Non-pigmented ciliary epithelial cell (primary cell): Measurements from ENCODE around the gene GDF10.

Experiments
- DNase-seq: peaks from one replicate; pipeline ENCODE4 v3.0.0-alpha.2; 2010; ENCODE audit warnings: low read depth

Gene GDF10, protein sequence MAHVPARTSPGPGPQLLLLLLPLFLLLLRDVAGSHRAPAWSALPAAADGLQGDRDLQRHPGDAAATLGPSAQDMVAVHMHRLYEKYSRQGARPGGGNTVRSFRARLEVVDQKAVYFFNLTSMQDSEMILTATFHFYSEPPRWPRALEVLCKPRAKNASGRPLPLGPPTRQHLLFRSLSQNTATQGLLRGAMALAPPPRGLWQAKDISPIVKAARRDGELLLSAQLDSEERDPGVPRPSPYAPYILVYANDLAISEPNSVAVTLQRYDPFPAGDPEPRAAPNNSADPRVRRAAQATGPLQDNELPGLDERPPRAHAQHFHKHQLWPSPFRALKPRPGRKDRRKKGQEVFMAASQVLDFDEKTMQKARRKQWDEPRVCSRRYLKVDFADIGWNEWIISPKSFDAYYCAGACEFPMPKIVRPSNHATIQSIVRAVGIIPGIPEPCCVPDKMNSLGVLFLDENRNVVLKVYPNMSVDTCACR

GRCh38 chr10:47299611-47300428, at the start of gene GDF10:
Gene GDF10, plus strand, starts transcription at chr10:47300197. Its CDS starts 455 bp downstream, at chr10:47300652.
- no peak for DNase-seq

DNA sequence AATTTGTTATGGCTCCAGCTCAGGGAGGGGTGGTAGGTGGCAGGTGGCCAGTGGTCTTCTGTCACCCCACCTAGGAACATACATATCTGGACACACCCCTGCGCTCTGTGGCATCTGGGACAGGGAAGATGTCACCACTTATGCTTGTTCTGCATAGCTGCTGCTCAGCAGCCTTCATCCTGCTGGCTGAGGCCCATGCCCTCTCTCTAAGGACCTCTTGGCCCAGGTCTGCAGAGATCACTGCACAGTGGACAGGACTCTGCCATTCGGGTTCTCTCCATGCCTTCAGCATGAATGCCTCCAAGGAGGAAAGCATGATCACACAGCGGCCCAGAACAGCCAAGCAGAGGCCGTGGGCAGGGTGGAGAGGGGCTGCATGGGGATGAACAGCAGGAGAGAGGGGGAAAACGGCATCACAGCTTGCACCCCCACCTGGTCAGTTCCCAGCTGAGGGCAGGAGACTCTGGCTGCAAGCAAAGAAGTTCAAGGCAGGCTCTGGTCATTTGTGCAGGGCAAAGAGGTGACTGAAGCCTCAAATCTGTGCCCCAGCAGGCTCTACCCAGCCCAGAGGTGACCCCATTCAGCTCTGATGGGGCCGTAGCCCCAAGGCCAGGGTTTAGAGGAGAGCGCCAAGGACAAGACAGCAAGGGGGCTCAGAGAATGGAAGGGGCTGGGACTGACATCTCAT, 47.8 kb upstream of the GDF10 start:
- no peak for DNase-seq

- DNase-seq = no peak
These were observed 46.9 kb upstream of the GDF10 start for GRCh38 chr10:47253030-47253637.

DNA sequence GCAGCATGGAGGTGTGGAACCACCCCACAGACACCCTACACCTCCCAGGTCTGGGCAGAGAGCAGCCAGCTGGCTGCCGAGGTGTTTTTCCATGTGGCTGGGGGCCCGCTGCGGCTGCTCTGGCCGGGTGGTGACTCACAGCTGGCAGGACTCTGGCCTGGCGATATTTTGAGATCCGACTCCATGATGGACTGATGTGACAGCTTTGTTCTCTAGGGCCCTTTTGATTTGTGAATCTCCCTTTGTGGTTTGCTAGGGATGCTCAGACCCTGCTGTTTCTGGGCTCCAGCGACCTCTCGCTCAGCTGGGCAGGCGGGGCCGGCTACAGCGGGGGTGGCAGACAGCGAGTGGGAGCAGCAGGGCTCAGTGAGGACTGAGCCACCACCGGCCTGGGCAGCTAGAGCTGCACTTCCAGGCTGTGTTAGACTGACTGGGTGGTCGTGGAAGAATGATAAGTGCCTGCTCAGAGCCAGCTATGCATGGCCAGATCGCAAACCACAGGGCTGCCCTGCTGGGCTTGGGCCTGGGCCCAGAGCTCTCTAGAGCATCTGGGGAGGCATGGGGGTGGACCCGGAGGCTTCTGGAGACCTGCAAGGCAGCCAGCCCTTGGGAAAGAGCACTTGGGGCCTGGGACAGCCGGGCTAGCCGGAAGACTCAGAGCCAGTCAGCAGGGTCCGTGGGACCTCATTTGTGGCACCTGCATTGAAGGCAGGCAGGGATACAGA, 46.2 kb upstream of the GDF10 start:
- no peak for DNase-seq

DNA sequence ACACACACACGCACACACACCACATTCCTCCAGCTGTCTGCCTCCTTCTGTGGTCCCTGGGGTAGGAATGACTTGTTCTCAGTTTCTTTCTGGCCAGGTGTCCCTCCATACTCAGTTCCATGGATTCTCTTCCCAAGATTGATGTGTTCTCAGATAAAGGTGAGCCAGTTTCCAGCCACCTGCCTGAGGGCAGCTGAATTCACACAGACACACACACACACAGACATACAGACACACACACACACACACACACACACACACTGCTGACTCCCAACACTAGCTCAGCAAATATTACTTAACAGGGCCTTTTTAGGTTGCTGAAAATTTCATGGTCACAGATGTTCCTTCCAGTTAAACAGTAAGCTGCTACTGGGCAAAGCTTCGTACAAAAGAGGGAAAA, 45.4 kb upstream of the GDF10 start:
- DNase-seq = no peak

DNA sequence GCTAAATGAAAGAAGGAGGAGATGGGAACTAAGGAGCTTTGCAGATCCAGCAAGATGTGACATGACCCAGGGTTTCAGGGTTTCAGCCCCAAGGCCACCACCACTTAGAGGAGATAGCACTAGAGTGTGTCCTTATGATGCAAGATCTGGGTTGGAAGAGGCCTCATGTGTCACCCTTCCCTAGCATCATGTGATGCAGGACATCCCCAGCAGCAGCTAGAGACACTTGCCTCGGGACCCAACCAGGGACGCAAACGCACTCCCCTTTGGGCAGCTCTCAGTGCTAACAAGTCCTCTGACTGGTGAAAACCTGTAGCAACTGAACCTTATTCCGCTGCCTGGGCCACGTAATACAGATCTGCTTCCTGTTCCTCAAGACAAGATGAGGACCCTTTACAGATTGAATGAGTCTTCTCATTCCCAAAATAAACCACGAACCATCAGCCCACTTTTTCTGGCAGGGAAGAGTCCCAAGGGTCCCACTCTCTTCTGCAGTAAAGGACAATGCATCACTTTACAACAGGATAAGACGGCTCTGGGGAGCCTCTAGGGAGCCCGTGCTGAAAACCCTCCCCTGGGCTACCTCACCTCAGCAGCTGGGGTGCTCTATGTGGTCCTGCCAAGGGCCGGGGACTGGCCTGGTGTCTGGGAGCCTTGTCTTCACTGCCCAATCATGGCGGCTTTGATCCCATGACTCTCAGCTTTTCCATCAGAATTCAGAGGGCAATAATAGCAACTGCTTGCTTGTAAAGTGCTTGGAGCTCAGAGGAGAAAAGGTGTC, 44.8 kb upstream of the GDF10 start:
- DNase-seq = no peak

- DNase-seq = no peak
These were observed 44.1 kb upstream of the GDF10 start for GRCh38 chr10:47255866-47256265.

DNA sequence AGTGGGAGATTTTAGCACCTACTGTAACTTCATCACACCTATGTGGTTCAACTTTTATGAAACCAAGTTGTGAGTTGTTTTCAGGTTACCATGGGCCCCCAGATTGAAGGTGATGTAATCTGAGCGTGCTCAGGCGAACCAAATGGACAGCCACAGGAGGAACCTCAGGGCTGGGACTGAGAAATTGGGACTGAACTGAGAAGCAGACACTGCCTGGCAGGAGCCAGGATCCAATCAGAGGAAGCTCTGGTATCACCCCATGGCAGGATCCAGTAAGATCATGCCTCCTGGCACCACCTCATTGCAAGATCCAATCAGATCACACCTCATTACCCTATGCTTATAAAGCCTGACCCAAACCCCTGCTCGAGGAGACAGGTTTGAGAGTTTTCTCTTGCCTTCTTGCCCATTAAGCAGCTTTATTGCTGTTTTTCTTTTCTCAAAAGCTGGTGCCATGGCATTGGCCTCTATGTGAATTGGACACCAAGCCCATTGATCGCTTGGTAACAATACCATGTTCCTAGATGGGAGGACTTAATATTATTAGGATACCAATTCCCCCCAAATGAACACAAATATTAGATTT, 43.2 kb upstream of the GDF10 start:
- DNase-seq = no peak

DNA sequence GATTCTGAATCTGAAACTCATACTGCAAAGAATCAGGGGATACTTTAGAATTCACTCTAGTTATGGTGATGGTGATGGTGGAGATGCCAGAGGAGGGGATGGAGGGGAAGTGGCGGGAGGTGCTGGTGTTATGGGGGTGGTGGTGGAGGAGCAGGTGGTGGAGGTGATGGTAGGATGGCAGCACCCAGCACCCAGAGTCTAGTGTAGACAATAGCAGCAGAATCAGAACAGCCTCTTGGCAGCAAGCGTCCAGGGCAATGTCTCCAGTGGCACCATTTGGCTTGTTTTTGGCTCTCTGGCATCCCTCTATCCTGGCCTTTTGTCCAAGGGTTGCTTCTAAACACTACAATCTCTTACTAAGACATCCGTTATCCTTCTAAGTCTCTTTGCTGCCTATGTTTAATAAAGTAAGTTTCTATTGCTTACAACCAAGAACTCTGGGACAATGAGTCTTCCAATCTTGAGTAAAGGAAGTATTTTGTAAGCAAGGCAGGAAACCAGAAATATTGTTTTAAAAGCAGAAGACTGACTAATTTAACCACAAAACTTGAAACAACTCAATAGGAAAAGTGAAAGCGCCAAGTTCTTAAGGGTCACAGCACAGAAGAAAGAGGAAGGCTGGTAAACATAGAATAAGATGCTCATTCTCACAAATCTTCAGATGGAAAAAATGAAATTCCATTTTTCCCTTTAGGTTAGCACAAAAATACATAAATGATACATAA, 42.4 kb upstream of the GDF10 start:
- DNase-seq = peak; percentile 67

DNA sequence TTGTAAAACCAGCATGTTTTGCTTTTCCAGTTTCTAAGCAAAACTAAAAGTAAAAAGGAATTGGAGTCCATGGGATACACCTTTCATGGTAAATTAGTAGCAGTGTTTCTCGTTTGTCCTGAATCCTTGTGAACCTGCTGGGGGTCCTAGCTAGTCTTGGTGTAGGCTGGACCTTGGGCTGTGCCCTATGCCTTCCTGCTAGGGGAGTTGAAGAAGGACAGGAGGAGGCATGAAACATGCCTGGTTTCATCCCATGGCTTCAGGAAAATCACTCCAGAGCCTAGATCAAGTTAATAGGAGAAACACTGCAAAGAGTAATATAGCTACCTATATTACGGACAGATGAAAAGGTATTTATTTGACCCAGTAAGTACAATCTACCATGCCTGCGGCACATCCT, 41.1 kb upstream of the GDF10 start:
- DNase-seq = no peak

- no peak for DNase-seq
These were observed 40.5 kb upstream of the GDF10 start for GRCh38 chr10:47259466-47259865.

GRCh38 chr10:47260505-47261111, 39.4 kb upstream of the GDF10 start:
- DNase-seq = no peak

DNA sequence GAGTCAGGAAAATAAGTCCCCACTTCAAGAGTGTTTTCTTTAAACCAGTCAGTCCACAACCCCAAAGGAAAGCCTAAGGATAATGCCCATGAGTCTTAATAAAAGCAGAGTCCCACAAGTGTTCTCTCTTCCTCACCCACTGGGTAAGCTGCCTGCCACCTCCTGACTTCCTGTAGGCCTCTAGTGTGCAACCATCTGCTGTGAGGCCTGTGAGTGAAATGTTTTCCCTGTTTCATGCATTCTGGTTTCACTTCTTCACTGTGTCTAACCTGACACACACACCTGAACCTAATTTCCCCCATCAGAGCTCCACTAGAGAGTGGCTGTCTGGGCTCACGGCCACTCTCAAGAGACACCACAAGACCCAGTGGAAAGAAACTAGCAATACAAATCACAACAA, 38.9 kb upstream of the GDF10 start:
- no peak for DNase-seq

DNA sequence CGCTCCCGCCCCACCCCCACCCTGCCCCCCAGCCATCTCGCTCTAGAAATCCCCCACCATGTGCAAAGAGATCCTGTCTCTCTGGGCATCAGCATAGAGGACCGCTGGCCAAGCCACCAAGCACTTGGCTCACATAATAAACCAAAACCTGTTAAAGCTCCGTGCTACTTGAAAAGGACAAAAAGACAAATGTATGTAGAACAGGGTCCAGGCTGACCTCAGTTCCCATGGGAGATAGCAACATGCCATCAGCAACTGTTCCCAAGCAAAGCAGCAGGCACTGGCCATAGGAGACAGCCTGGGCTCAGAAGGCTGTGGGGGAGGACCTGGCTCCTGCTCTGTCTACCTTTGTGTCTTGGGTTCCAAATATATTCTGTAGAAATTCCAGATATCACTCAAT, 38.4 kb upstream of the GDF10 start:
- DNase-seq = no peak

DNA sequence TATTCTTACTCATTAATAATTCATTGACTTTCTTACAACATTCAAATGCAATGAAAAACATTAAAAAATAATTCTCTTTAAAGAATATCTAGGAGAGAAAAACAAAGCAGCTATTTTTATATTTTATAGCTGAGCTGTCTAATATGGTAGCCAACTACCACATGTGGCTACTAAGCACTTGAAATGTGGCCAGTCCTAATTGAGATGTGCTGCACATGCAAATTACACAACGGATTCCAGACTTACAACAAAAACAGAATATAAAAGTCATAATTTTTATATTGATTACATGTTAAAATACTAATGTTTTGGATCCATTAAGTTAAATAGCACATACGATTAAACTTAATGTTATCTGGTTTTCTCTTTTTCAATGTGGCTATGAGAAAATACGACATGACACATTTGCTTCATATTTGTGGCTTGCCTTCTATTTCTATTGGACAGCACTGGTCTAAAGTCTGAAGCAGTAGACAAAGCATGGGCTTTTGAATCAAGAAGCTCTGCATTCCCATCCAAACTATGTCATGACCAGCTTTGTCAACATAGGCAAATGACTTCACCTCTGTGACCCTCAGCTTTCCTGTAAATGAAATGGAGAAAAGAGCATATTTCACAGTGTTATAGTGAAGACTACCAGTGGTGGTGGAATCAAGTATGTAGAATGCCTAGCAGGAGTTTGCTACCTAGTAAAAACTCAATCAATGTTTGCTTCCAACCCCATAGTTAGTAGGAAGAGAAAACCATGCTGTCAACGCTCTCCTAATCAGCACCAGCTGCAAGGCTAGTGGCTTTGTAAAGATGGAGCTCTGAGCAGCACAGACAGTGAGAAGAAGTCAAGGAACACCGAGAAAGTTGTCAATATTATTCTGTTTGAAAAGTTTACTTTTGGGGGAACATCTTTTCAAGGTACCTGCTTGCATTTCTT, 37.1 kb upstream of the GDF10 start:
- peak; percentile 87 for DNase-seq

GRCh38 chr10:47264797-47265281, 35.2 kb upstream of the GDF10 start:
- no peak for DNase-seq

- DNase-seq = no peak
These were observed 33.4 kb upstream of the GDF10 start for GRCh38 chr10:47266602-47267001.

GRCh38 chr10:47268696-47269095, 31.3 kb upstream of the GDF10 start:
- no peak for DNase-seq
